Suprapubic skin (tissue), 4 donors: ENCODE results near the gene HOXC10. TPM values are rescaled to one million over a fixed set of nuclear protein-coding genes. Genes with fewer than 3 reads are reported as not detected.

Experiments
- DNase-seq, 2 donors: peaks; one replicate each; pipeline ENCODE4 v3.0.0-alpha.2; 2019; ENCODE audit warnings: low spot score in 2 of 2
- H3K27ac ChIP-seq: fragments of 200-600 bp; sonication (generic); one replicate; pipeline ENCODE4 v1.5.1; 2019
- H3K27me3 ChIP-seq: fragments of 200-600 bp; sonication (generic); one replicate; pipeline ENCODE4 v1.5.1; 2019
- H3K36me3 ChIP-seq: fragments of 200-600 bp; sonication (generic); one replicate; pipeline ENCODE4 v1.5.1; 2019
- H3K4me1 ChIP-seq: fragments of 200-600 bp; sonication (generic); one replicate; pipeline ENCODE4 v1.5.1; 2019
- H3K4me3 ChIP-seq: fragments of 200-600 bp; sonication (generic); one replicate; pipeline ENCODE4 v1.5.1; 2019; ENCODE audit warnings: mild to moderate bottlenecking
- H3K9me3 ChIP-seq: fragments of 200-600 bp; sonication (generic); one replicate; pipeline ENCODE4 v1.5.1; 2019
- CTCF ChIP-seq, 2 donors: fragments of 200-600 bp in 1 of 2; fragments of 450-650 bp in 1 of 2; sonication (generic) in 1 of 2; IDR thresholded peaks; one replicate each; pipeline ENCODE4 v1.5.1; 2016 to 2019; ENCODE audit warnings: antibody characterized with exemption in 2 of 2, mild to moderate bottlenecking in 1 of 2, moderate library complexity in 1 of 2
- EP300 ChIP-seq: sonication (generic); formaldehyde crosslinking; IDR thresholded peaks from one replicate; pipeline ENCODE4 v1.6.1; 2017; ENCODE audit warnings: antibody characterized with exemption
- POLR2A ChIP-seq, 2 donors: fragments of 450-650 bp; IDR thresholded peaks; one replicate each; pipeline ENCODE4 v1.6.1; 2017; ENCODE audit warnings: antibody characterized with exemption in 2 of 2, mild to moderate bottlenecking in 2 of 2, moderate library complexity in 2 of 2
- POLR2AphosphoS5 ChIP-seq, 3 donors: sonication (generic); formaldehyde crosslinking; IDR thresholded peaks; one replicate each; pipeline ENCODE4 v1.6.1; 2017; ENCODE audit warnings: antibody characterized with exemption in 3 of 3
- WGBS: methylation state at CpG from one replicate; pipeline ENCODE4 v1.1.5; 2018; 5-methylcytosine and 5-hydroxymethylcytosine counted together
- total RNA-seq, 4 donors: library from RNA; depleted of rRNA; stranded (reverse); fragments of >200 nt; gene quantifications; one replicate each; pipeline ENCODE4 v1.1.0, GENCODE V29; 2016

HOXC10 gene
- total RNA-seq, 4 donors from 2014 or later: 8.8 to 24.7 (median 13.3) TPM

GRCh38 chr12:53973236-53974042 lies 11.5 kb upstream of the HOXC10 start:
- Histone ChIP-seq H3K27me3 (peaks cover 91% of the 10 kb centered on the region), H3K36me3 (no peaks in the 10 kb centered on the region), H3K4me3 (peak overlapping the region; percentile 65), H3K27ac (peak overlapping the region; percentile 84), H3K9me3 (no peaks in the 10 kb centered on the region), H3K4me1 (peaks cover 59% of the 10 kb centered on the region)
- TF ChIP-seq EP300 (no peak), POLR2AphosphoS5 (IDR thresholded peaks at IDR 0.05) (no peak), POLR2A (IDR thresholded peaks at IDR 0.05) (no peak), CTCF (IDR thresholded peaks at IDR 0.05) (no peak)
- no peak for DNase-seq
- WGBS: 2% methylated on average over 24 of the region's 71 CpGs

- Histone ChIP-seq H3K4me3 (peak within 1 kb of the TSS; percentile 65), H3K4me1 (peaks cover 68% of the 10 kb centered on the region), H3K27ac (peak within 1 kb of the TSS; percentile 84), H3K27me3 (peaks cover 88% of the 10 kb centered on the region), H3K36me3 (no peaks in the 10 kb centered on the region), H3K9me3 (no peaks in the 10 kb centered on the region)
- no peak for DNase-seq
- TF ChIP-seq POLR2A (IDR thresholded peaks at IDR 0.05) (no peak), EP300 (no peak), CTCF (IDR thresholded peaks at IDR 0.05) (no peak), POLR2AphosphoS5 (IDR thresholded peaks at IDR 0.05) (no peak)
- under 1% methylated on average over 39 of the region's 63 CpGs for WGBS
These were observed 10.6 kb upstream of the HOXC10 start, which contains the start of gene HOTAIR for GRCh38 chr12:53974084-53975063. Gene HOTAIR, minus strand, starts transcription at chr12:53974954.

GRCh38 chr12:53975064-53975471 lies 9.9 kb upstream of the HOXC10 start:
- Histone ChIP-seq H3K9me3 (no peaks in the 10 kb centered on the region), H3K4me1 (peaks cover 71% of the 10 kb centered on the region), H3K27ac (peak overlapping the region; percentile 84), H3K36me3 (no peaks in the 10 kb centered on the region), H3K4me3 (peak overlapping the region; percentile 65), H3K27me3 (peaks cover 84% of the 10 kb centered on the region)
- TF ChIP-seq CTCF (IDR thresholded peaks at IDR 0.05) (no peak), POLR2AphosphoS5 (IDR thresholded peaks at IDR 0.05) (no peak), POLR2A (IDR thresholded peaks at IDR 0.05) (no peak), EP300 (no peak)
- no peak for DNase-seq
- 6% methylated on average over 25 of the region's 25 CpGs for WGBS

- TF ChIP-seq CTCF (IDR thresholded peaks at IDR 0.05): no peak
- no peak for TF ChIP-seq POLR2A (IDR thresholded peaks at IDR 0.05)
- TF ChIP-seq POLR2AphosphoS5 (IDR thresholded peaks at IDR 0.05): no peak
- no peak for TF ChIP-seq EP300
- peaks cover 81% of the 10 kb centered on the region for H3K27me3 ChIP-seq
- 33% methylated on average over 31 of the region's 31 CpGs for WGBS
- DNase-seq: no peak
- H3K36me3 ChIP-seq: no peaks in the 10 kb centered on the region
- peaks cover 72% of the 10 kb centered on the region for H3K4me1 ChIP-seq
- H3K27ac ChIP-seq: peak overlapping the region; percentile 84
- peak overlapping the region; percentile 65 for H3K4me3 ChIP-seq
- no peaks in the 10 kb centered on the region for H3K9me3 ChIP-seq
These were observed 9.3 kb upstream of the HOXC10 start for GRCh38 chr12:53975479-53976152.
